Esophagus squamous epithelium (tissue), 4 donors: ENCODE results near the gene PAIP2.

Experiments
- CTCF ChIP-seq, 6 experiments: fragments of 450-650 bp in 4 of 6; fragments of 200-600 bp in 2 of 6; sonication (generic) in 2 of 6; IDR thresholded peaks; one replicate each; pipeline ENCODE4 v1.5.1; 2016 to 2019; ENCODE audit warnings: antibody characterized with exemption in 6 of 6, mild to moderate bottlenecking in 4 of 6, moderate library complexity in 4 of 6
- POLR2A ChIP-seq, 4 donors: fragments of 450-650 bp; IDR thresholded peaks; one replicate each; pipeline ENCODE4 v1.6.1; 2017; ENCODE audit warnings: antibody characterized with exemption in 4 of 4, mild to moderate bottlenecking in 4 of 4, moderate library complexity in 3 of 4

GRCh38 chr5:139354186-139354585, 12.5 kb downstream of the PAIP2 start:
- TF ChIP-seq CTCF (IDR thresholded peaks at IDR 0.05) (no peak), POLR2A (IDR thresholded peaks at IDR 0.05) (no peak)
